Activated CD4-positive, alpha-beta T cell treated with anti-CD3 and anti-CD28 coated beads, Interleukin-2, Interleukin-6, amounts not matched to agents 100 ng/mL and 50 ng/mL, durations not matched to agents 16 hours and 8 hours (primary cell): ENCODE measurements around the gene KDELR1.

Experiments
- DNase-seq: peaks from one replicate; pipeline ENCODE4 v3.0.0-alpha.2; 2020

KDELR1 gene

GRCh38 chr19:48391100-48392005 lies at the start of gene KDELR1:
Gene KDELR1, minus strand, starts transcription at chr19:48391551. Its CDS starts 193 bp downstream, at chr19:48391358.
- peak; percentile 84 for DNase-seq

- DNase-seq = no peak
Measured at GRCh38 chr19:48436586-48436985, 45.2 kb upstream of the KDELR1 start.

- DNase-seq = no peak
Measured at GRCh38 chr19:48433337-48433736, 42.0 kb upstream of the KDELR1 start.

GRCh38 chr19:48428670-48429069 lies 37.3 kb upstream of the KDELR1 start:
- DNase-seq = no peak

GRCh38 chr19:48424694-48425219 lies 33.4 kb upstream of the KDELR1 start:
- no peak for DNase-seq

GRCh38 chr19:48421548-48421947 lies 30.2 kb upstream of the KDELR1 start:
- no peak for DNase-seq

- DNase-seq = peak; percentile 88
Measured at GRCh38 chr19:48419158-48419920, 28.0 kb upstream of the KDELR1 start.

GRCh38 chr19:48418317-48419064 lies 27.1 kb upstream of the KDELR1 start:
- DNase-seq = peak; percentile 44

GRCh38 chr19:48417421-48417820 lies 26.1 kb upstream of the KDELR1 start:
- no peak for DNase-seq

GRCh38 chr19:48415806-48416221 lies 24.5 kb upstream of the KDELR1 start:
- no peak for DNase-seq

GRCh38 chr19:48415395-48415794 lies 24.0 kb upstream of the KDELR1 start:
- DNase-seq = peak; percentile 86

GRCh38 chr19:48413879-48414587 lies 22.7 kb upstream of the KDELR1 start:
- no peak for DNase-seq

GRCh38 chr19:48405850-48406249 lies 14.5 kb upstream of the KDELR1 start:
- DNase-seq = no peak

- no peak for DNase-seq
Measured at GRCh38 chr19:48405010-48405659, 13.8 kb upstream of the KDELR1 start.

- peak; percentile 71 for DNase-seq
Measured at GRCh38 chr19:48403606-48404005, 12.3 kb upstream of the KDELR1 start.

GRCh38 chr19:48401287-48401686 lies 9.9 kb upstream of the KDELR1 start:
- no peak for DNase-seq

- DNase-seq = no peak
Measured at GRCh38 chr19:48400018-48400742, 8.8 kb upstream of the KDELR1 start.

- DNase-seq = peak; percentile 92
Measured at GRCh38 chr19:48398375-48399235, 7.3 kb upstream of the KDELR1 start.

GRCh38 chr19:48398102-48398374 lies 6.7 kb upstream of the KDELR1 start:
- DNase-seq = no peak
